Esophagus squamous epithelium (tissue), 5 donors: Measurements from ENCODE around the gene C2orf42. TPM values are rescaled to one million over a fixed set of nuclear protein-coding genes. Genes with fewer than 3 reads are reported as not detected.
"Not testable (repeated sequence)": the region's sequence is repeated elsewhere in the genome, so short reads cannot be mapped to it uniquely, and the experiment has no call there.

Experiments used
- DNase-seq: peaks from one replicate; lab custom pipeline; 2025; lab: John Stamatoyannopoulos, UW
- H3K27ac ChIP-seq, 4 donors: fragments of 200-600 bp; sonication (generic); one replicate each; pipeline ENCODE4 v1.5.1; 2016 to 2019; ENCODE audit warnings: mild to moderate bottlenecking in 1 of 4
- H3K27me3 ChIP-seq, 4 donors: fragments of 200-600 bp; sonication (generic); 1 replicate in 3 of 4; 2 replicates in 1 of 4; pipeline versions ENCODE4 v1.5.1 to v1.6.0; 2017 to 2021; ENCODE audit warnings: antibody characterized with exemption in 1 of 4
- H3K36me3 ChIP-seq, 3 donors: fragments of 200-600 bp; sonication (generic); one replicate each; pipeline ENCODE4 v1.5.1; 2016 to 2019
- H3K4me1 ChIP-seq, 3 donors: fragments of 200-600 bp; sonication (generic); one replicate each; pipeline ENCODE4 v1.5.1; 2017 to 2019
- H3K4me3 ChIP-seq, 4 donors: fragments of 200-600 bp; sonication (generic); 1 replicate in 3 of 4; 2 replicates in 1 of 4; pipeline ENCODE4 v1.5.1; 2016 to 2019; ENCODE audit warnings: mild to moderate bottlenecking in 2 of 4, moderate library complexity in 1 of 4
- H3K9me3 ChIP-seq, 3 donors: fragments of 200-600 bp; sonication (generic); one replicate each; pipeline ENCODE4 v1.5.1; 2016 to 2019
- POLR2A ChIP-seq, 4 donors: fragments of 450-650 bp; IDR thresholded peaks; one replicate each; pipeline ENCODE4 v1.6.1; 2017; ENCODE audit warnings: antibody characterized with exemption in 4 of 4, mild to moderate bottlenecking in 4 of 4, moderate library complexity in 3 of 4
- WGBS, 2 donors: methylation state at CpG; one replicate each; pipeline ENCODE4 v1.1.5; 2018; 5-methylcytosine and 5-hydroxymethylcytosine counted together
- intact Hi-C: fragments of 100-400 bp; cut with DNase I; formaldehyde crosslinking; loops from one replicate; pipeline ENCODE4 v1.15.0; 2022
- total RNA-seq, 4 donors: library from RNA; depleted of rRNA; stranded (reverse); fragments of >200 nt; gene quantifications; one replicate each; pipeline ENCODE4 v1.1.0, GENCODE V29; 2016
- TF ChIP-seq, protein P1 (sequence below), 6 experiments: fragments of 450-650 bp in 4 of 6; fragments of 200-600 bp in 2 of 6; sonication (generic) in 2 of 6; IDR thresholded peaks; one replicate each; pipeline ENCODE4 v1.5.1; 2016 to 2019; ENCODE audit warnings: antibody characterized with exemption in 6 of 6, mild to moderate bottlenecking in 4 of 6, moderate library complexity in 4 of 6
- donor health status: DM: yes; HTN: yes; CAD: no.

The C2orf42 gene
- total RNA-seq, 4 donors from 2014 or later, result 4.5 to 15.1 (median 8.7) TPM

DNA sequence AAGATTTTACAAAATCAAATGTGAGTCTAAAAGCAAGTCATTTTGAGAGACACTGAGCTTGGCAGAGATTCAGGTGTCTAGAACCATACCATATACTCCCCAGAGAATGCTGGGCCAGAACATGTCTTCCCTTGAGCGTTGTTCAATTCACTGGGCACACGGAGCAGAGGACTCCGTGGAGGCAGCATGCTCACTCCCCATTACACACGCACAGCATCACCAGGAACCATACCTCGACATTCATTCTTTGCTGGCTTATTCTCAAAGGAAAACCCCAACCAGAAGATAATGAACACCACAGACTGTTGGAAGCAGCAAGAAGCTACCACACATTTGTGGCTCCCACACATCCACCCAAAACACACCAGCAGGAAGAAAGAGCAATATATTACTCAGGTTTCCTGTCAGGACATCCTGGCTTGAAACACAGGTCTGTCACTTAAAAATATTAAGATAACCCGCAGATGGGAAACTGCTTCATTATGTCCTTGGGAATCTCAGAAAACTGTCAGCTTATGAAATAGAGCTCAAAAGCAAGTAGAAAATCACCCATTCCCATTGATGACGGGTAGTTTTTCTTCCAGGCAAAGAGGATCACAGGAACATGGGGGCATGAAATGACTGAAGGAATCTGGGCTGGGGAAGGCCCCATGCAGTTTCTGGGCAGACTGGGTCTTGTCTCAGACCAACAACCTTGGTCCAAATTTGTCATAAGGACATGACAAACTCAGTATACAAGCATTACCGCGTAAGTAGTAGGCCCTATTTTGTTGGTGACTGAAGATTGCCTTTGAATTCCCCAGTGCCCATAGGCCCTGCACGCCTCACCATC, 57.1 kb downstream of the C2orf42 start:
- intact Hi-C loops, result no loop called here
- no peaks in the 10 kb centered on the region for H3K27me3 ChIP-seq
- 49 to 58% methylated on average over 10 of the region's 10 CpGs for WGBS, 2 donors
- peak overlapping the region; percentile 83 to 97 (median 92) for H3K27ac ChIP-seq
- TF ChIP-seq POLR2A (IDR thresholded peaks at IDR 0.05), result no peak
- TF ChIP-seq, protein P1, sequence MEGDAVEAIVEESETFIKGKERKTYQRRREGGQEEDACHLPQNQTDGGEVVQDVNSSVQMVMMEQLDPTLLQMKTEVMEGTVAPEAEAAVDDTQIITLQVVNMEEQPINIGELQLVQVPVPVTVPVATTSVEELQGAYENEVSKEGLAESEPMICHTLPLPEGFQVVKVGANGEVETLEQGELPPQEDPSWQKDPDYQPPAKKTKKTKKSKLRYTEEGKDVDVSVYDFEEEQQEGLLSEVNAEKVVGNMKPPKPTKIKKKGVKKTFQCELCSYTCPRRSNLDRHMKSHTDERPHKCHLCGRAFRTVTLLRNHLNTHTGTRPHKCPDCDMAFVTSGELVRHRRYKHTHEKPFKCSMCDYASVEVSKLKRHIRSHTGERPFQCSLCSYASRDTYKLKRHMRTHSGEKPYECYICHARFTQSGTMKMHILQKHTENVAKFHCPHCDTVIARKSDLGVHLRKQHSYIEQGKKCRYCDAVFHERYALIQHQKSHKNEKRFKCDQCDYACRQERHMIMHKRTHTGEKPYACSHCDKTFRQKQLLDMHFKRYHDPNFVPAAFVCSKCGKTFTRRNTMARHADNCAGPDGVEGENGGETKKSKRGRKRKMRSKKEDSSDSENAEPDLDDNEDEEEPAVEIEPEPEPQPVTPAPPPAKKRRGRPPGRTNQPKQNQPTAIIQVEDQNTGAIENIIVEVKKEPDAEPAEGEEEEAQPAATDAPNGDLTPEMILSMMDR (IDR thresholded peaks at IDR 0.05), result no peak
- H3K36me3 ChIP-seq, result no peaks in the 10 kb centered on the region
- no peaks in the 10 kb centered on the region for H3K9me3 ChIP-seq
- peaks cover 37 to 63% (median 45%) of the 10 kb centered on the region in 3 donors for H3K4me1 ChIP-seq
- H3K4me3 ChIP-seq, result no peak overlapping the region
- no peak for DNase-seq

DNA sequence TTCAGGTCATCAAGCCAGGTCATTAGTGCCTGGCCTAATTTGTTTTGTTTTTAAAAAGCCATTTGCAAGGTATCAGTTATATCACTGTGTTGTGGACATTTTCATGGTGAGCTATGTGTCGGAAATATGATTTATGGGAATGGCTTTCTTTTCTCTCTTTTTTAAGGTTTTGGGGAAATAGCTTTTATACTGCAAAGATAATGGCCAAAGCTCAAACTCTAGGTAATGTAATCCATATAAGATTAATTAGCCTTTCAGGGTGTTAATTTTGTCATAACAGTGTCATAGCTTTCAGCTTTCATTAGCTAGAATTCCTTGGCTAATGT, 57.7 kb downstream of the C2orf42 start:
- H3K4me1 ChIP-seq, result peaks cover 37 to 65% (median 45%) of the 10 kb centered on the region in 3 donors
- TF ChIP-seq, protein P1 (IDR thresholded peaks at IDR 0.05), result no peak
- no peak for TF ChIP-seq POLR2A (IDR thresholded peaks at IDR 0.05)
- H3K27ac ChIP-seq, result peak overlapping the region; percentile 83 to 97 (median 92)
- 46 to 61% methylated on average over 1 of the region's 1 CpG for WGBS, 2 donors
- H3K4me3 ChIP-seq, result peak overlapping the region in 3 of 4 donors; percentile 32 to 58 (median 39)
- no peaks in the 10 kb centered on the region for H3K36me3 ChIP-seq
- DNase-seq, result no peak
- no peaks in the 10 kb centered on the region for H3K9me3 ChIP-seq
- no peaks in the 10 kb centered on the region for H3K27me3 ChIP-seq
- intact Hi-C loops, result no loop called here

DNA sequence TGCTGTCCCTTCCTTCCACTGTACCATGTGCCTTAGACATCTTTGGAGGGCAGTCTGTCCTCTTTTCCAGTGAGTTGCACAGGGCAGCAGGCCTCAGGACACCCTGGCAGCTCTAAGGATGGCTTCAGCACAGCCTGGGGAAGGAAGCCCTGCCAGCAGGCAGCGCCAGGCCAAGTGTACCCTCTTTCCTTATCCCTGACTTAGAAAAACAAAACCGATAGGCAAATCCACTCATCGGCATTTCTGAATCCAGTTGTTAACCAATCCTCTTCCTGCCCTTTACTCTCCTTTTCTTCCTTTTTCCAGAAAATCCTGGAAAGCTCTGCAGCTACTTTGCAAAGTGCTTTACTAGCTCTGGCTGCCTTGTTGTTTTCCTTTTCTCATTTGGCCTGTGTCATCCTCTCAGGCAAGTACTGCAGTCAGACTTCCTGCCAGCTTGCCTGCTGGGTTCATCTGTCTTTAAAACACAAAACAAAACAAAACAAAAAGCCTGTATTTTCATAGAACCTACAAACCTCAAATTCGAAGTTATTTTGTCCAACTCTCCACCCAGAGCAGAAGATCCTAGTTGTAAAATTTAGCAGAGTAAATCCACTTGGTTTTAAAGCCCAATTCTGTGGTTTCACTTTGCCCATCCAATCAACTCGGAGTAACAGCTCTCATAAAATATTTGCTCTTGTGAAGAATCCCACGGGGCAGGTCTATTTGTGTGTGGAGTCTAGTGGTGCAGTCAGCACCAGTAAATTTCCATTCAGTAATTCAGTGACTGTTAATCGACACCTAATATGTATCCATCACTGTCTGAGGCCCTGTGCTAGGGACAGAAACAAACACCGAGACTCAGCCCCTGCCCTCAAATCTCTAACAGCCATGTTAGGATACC, 58.3 kb downstream of the C2orf42 start:
- intact Hi-C loops, result no loop called here
- Histone ChIP-seq H3K4me3 (peak overlapping the region; percentile 17 to 58 (median 36)), H3K9me3 (no peaks in the 10 kb centered on the region), H3K4me1 (peaks cover 37 to 71% (median 45%) of the 10 kb centered on the region in 3 donors), H3K27me3 (no peaks in the 10 kb centered on the region), H3K27ac (peak overlapping the region; percentile 83 to 97 (median 92)), H3K36me3 (no peaks in the 10 kb centered on the region)
- WGBS, 2 donors, result 4 to 5% methylated on average over 8 of the region's 8 CpGs
- TF ChIP-seq POLR2A (IDR thresholded peaks at IDR 0.05), result peak in 2 of 4 donors; percentile 27 to 49
- TF ChIP-seq, protein P1 (IDR thresholded peaks at IDR 0.05), result no peak
- no peak for DNase-seq

DNA sequence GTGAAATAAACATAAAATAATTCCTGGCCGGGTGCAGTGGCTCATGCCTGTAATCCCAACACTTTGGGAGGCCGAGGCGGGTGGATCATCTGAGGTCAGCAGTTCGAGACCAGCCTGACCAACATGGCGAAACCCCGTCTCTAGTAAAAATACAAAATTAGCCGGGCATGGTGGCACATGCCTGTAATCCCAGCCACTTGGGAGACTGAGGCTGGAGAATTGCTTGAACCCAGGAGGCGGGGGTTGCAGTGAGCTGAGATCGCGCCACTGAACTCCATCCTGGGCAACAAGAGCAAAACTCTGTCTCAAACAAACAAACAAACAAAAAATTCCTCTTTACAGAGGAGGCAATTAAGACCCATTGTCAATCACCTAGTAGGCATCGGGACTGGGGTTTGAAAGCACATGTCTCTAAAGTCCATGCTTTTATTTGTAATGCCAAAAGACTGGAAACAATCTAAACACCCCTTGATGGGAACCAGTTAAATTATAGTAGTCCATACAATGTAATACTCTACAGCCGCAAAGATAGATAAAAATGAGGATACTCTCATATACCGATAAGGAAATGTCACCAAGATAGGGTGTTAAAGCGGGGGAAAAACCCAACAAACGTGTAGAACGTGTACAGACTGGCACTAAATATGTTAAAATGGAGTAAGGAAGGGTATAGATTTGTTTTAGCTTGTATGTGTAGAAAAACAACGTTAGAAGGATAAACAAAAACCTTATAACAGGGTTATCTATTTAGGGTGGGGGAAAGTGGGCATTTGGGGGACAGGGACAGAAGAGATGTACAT, 59.3 kb downstream of the C2orf42 start:
- Histone ChIP-seq H3K27ac (peak overlapping the region; percentile 83 to 97 (median 92)), H3K4me3 (peak overlapping the region in 3 of 4 donors; percentile 32 to 58 (median 39)), H3K4me1 (peaks cover 34 to 75% (median 44%) of the 10 kb centered on the region in 3 donors)
- H3K27me3 ChIP-seq, H3K36me3 ChIP-seq, H3K9me3 ChIP-seq, intact Hi-C loops, DNase-seq: not testable (repeated sequence)
- WGBS, 2 donors, result 57 to 65% methylated on average over 14 of the region's 17 CpGs

DNA sequence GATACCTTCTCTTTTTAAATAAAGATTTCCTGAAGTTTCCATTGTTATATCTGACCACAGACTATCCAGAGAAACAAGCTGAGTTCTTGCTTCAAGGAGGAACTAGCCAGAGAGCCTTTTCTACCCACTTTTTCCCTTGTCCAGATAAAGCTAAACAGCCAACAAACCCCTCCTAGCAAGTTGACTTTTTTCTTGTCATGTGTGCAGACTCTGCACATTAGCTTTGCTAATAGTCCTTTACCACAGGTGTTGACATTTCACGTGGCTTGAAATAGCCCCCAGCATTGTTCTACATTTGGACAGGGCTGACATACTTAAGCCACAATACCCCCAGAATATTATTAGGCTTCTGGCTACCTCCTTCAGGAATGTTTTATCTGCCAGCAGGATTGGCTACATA, 62.8 kb downstream of the C2orf42 start:
- peaks cover 22 to 69% (median 30%) of the 10 kb centered on the region in 3 donors for H3K4me1 ChIP-seq
- DNase-seq, result no peak

More for the DNA sequence above, 62.8 kb downstream of the C2orf42 start:
- intact Hi-C loops, result no loop called here
- H3K27me3 ChIP-seq, result no peaks in the 10 kb centered on the region
- TF ChIP-seq, protein P1 (IDR thresholded peaks at IDR 0.05), result no peak
- no peak for TF ChIP-seq POLR2A (IDR thresholded peaks at IDR 0.05)
- no peaks in the 10 kb centered on the region for H3K36me3 ChIP-seq
- H3K27ac ChIP-seq, result peak overlapping the region in 1 of 4 donors; percentile 9
- H3K9me3 ChIP-seq, result no peaks in the 10 kb centered on the region
- H3K4me3 ChIP-seq, result no peak overlapping the region
- WGBS, 2 donors, result 29 to 50% methylated on average over 1 of the region's 1 CpG
